ENCODE measurements around the gene SYNE1.

DNA sequence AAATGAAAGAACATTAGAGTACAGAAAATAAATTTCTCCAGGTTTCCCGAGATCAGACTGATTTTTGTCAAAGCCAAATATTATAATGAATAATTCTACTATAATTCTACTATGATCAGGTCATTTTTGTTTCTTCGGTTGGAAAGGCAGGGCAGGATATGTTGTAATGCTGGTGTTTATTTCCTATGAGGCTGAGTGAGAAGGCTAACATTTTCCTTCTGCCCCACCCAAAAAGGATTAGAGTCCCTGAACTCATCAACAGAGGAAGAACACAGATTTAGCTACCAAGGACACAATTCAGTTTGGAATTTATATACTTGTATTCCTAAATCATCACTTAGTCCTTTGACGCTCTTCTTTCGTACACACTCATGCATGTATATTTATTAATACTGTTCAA is 318.9 kb downstream of the SYNE1 start:
- TF ChIP-seq, protein P1, sequence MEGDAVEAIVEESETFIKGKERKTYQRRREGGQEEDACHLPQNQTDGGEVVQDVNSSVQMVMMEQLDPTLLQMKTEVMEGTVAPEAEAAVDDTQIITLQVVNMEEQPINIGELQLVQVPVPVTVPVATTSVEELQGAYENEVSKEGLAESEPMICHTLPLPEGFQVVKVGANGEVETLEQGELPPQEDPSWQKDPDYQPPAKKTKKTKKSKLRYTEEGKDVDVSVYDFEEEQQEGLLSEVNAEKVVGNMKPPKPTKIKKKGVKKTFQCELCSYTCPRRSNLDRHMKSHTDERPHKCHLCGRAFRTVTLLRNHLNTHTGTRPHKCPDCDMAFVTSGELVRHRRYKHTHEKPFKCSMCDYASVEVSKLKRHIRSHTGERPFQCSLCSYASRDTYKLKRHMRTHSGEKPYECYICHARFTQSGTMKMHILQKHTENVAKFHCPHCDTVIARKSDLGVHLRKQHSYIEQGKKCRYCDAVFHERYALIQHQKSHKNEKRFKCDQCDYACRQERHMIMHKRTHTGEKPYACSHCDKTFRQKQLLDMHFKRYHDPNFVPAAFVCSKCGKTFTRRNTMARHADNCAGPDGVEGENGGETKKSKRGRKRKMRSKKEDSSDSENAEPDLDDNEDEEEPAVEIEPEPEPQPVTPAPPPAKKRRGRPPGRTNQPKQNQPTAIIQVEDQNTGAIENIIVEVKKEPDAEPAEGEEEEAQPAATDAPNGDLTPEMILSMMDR (IDR thresholded peaks at IDR 0.05; ENCODE audit: poor library complexity) = no peak
- TF ChIP-seq EZH2 (IDR thresholded peaks at IDR 0.05; ENCODE audit: borderline replicate concordance) (no peak), EZH2phosphoT487 (IDR thresholded peaks at IDR 0.05; ENCODE audit: low read depth, severe bottlenecking, unreplicated experiment) (no peak)
